Fibroblast of lung (primary cell): ENCODE data around the gene SREBF1.

Experiments used
- CTCF ChIP-seq, 2 donors: IDR thresholded peaks in 1 of 2; conservative IDR thresholded peaks in 1 of 2; 1 replicate in 1 of 2; 2 replicates in 1 of 2; pipeline ENCODE4 v1.5.1; 2011 to 2012; ENCODE audit warnings: low read length in 2 of 2, control low read depth in 1 of 2, inconsistent platforms in 1 of 2, low read depth in 1 of 2, mild to moderate bottlenecking in 1 of 2
- EZH2 ChIP-seq: IDR thresholded peaks from 2 replicates; pipeline ENCODE4 v1.5.1; 2012; ENCODE audit warnings: low read length, control low read depth, mild to moderate bottlenecking; ENCODE audit errors: missing control alignments

- TF ChIP-seq CTCF (conservative IDR thresholded peaks at IDR 0.05 in 1 of 2, IDR thresholded peaks at IDR 0.05 in 1 of 2; ENCODE audit: low read depth in 1 of 2, low read length in 2 of 2) (no peak), EZH2 (no peak)
Measured at GRCh38 chr17:17807440-17807839, 29.3 kb downstream of the SREBF1 start.
